A673 (cell line): Measurements from ENCODE around the gene TBL1X.

Source experiments
- EZH2 ChIP-seq: fragments of 200-600 bp; sonication (generic); IDR thresholded peaks from 2 replicates; pipeline ENCODE4 v1.6.1; 2017; ENCODE audit warnings: borderline replicate concordance, low read depth, mild to moderate bottlenecking, mixed read lengths, antibody characterized with exemption, low read length; ENCODE audit not compliant: poor library complexity, severe bottlenecking
- TF ChIP-seq, protein P1 (sequence below): fragments of 300-800, 200-600 bp; sonication (generic); conservative IDR thresholded peaks from 2 replicates; pipeline ENCODE4 v1.5.1; 2017; ENCODE audit warnings: low read depth, mild to moderate bottlenecking, antibody characterized with exemption, low read length, moderate library complexity, mixed read lengths

DNA sequence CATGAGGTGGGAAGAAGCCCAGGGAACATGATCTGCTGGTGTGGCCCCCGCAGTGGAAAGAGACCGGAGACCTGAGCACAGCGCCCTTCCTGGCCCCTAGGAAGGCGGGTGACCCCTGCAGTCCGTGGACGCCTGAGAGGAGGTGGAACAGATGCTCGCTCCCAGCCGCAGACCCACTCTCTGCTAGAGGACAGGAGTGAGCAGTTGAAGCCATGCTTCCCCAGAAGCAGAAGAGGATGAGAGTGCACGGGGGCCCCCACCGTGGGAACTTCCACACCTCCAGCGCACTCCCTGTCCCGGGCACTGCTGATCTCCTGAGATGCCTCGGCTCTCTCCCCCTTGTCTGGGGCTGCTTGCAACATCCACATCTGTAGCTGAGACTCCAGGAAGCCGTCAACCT, 238.5 kb downstream of the TBL1X start:
- TF ChIP-seq, protein P1, sequence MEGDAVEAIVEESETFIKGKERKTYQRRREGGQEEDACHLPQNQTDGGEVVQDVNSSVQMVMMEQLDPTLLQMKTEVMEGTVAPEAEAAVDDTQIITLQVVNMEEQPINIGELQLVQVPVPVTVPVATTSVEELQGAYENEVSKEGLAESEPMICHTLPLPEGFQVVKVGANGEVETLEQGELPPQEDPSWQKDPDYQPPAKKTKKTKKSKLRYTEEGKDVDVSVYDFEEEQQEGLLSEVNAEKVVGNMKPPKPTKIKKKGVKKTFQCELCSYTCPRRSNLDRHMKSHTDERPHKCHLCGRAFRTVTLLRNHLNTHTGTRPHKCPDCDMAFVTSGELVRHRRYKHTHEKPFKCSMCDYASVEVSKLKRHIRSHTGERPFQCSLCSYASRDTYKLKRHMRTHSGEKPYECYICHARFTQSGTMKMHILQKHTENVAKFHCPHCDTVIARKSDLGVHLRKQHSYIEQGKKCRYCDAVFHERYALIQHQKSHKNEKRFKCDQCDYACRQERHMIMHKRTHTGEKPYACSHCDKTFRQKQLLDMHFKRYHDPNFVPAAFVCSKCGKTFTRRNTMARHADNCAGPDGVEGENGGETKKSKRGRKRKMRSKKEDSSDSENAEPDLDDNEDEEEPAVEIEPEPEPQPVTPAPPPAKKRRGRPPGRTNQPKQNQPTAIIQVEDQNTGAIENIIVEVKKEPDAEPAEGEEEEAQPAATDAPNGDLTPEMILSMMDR: no peak
- no peak for TF ChIP-seq EZH2
